WTC11 (cell line): ENCODE results near the gene LIG1. TPM values are rescaled to one million over a fixed set of nuclear protein-coding genes. Genes with fewer than 3 reads are reported as not detected.

Source experiments
- ATAC-seq: fragments of 200-7000 bp; cut with Tn5 transposase; 2 replicates; pipeline ENCODE4 v1.10.0; 2021; ENCODE audit warnings: mild to moderate bottlenecking, moderate library complexity
- CTCF ChIA-PET: fragments of 300-600 bp; sonication (Branson Sonifier 250); formaldehyde crosslinking; loops from one replicate; lab custom pipeline; 2021; ENCODE audit warnings: antibody characterized with exemption; lab: Charles Lee
- POLR2A ChIA-PET: fragments of 350-600 bp; sonication (Branson Sonifier 250); formaldehyde crosslinking; loops from one replicate; lab custom pipeline; 2021; ENCODE audit warnings: antibody characterized with exemption; lab: Charles Lee
- DNase-seq: peaks from one replicate; pipeline ENCODE4 v3.0.0; 2021; ENCODE audit warnings: low spot score
- H3K27ac Mint-ChIP-seq: 2 replicates; pipeline ENCODE4 v1.8.0; 2021; ENCODE audit warnings: mixed read lengths
- H3K27me3 Mint-ChIP-seq: 2 replicates; pipeline ENCODE4 v1.8.0; 2021; ENCODE audit warnings: low read depth, mild to moderate bottlenecking, moderate library complexity, mixed read lengths
- H3K36me3 Mint-ChIP-seq: 2 replicates; pipeline ENCODE4 v1.8.0; 2021; ENCODE audit warnings: mixed read lengths
- H3K4me1 Mint-ChIP-seq: 2 replicates; pipeline ENCODE4 v1.8.0; 2022; ENCODE audit warnings: mixed read lengths
- H3K4me3 Mint-ChIP-seq: 2 replicates; pipeline ENCODE4 v1.8.0; 2021; ENCODE audit warnings: mild to moderate bottlenecking, moderate library complexity, mixed read lengths
- H3K9me3 Mint-ChIP-seq: 2 replicates; pipeline ENCODE4 v1.8.0; 2021; ENCODE audit warnings: mixed read lengths
- AFF4 ChIP-seq: sonication (generic); formaldehyde crosslinking; IDR thresholded peaks from 2 replicates; pipeline ENCODE4 v1.8.1; 2023; ENCODE audit warnings: mild to moderate bottlenecking, missing genetic modification reagents, borderline replicate concordance
- CBFB ChIP-seq: sonication (generic); formaldehyde crosslinking; IDR thresholded peaks from 2 replicates; pipeline ENCODE4 v1.8.1; 2022; ENCODE audit warnings: mild to moderate bottlenecking, low read depth, missing genetic modification reagents
- E2F4 ChIP-seq: sonication (generic); formaldehyde crosslinking; IDR thresholded peaks from 2 replicates; pipeline ENCODE4 v1.8.1; 2022; ENCODE audit warnings: low read depth, mild to moderate bottlenecking, moderate library complexity, missing genetic modification reagents, borderline replicate concordance
- E2F5 ChIP-seq: sonication (generic); formaldehyde crosslinking; IDR thresholded peaks from 2 replicates; pipeline ENCODE4 v1.8.1; 2022; ENCODE audit warnings: mild to moderate bottlenecking, moderate library complexity, missing genetic modification reagents
- GABPB1 ChIP-seq: sonication (generic); formaldehyde crosslinking; IDR thresholded peaks from 2 replicates; pipeline ENCODE4 v1.8.1; 2023; ENCODE audit warnings: mild to moderate bottlenecking, missing genetic modification reagents
- NFATC4 ChIP-seq: fragments of 250-450 bp; sonication (Bioruptor Pico); IDR thresholded peaks from 2 replicates; pipeline ENCODE4 v1.9.0; 2021; ENCODE audit warnings: mild to moderate bottlenecking
- RELA ChIP-seq: sonication (generic); formaldehyde crosslinking; IDR thresholded peaks from 2 replicates; pipeline ENCODE4 v1.8.1; 2022; ENCODE audit warnings: missing genetic modification reagents, mild to moderate bottlenecking, borderline replicate concordance
- SMAD4 ChIP-seq: sonication (generic); formaldehyde crosslinking; IDR thresholded peaks from 2 replicates; pipeline ENCODE4 v1.8.0; 2022; ENCODE audit warnings: mild to moderate bottlenecking, missing genetic modification reagents
- SP1 ChIP-seq: sonication (generic); formaldehyde crosslinking; conservative IDR thresholded peaks from 2 replicates; pipeline ENCODE4 v1.8.1; 2022; ENCODE audit warnings: missing genetic modification reagents
- TCF7 ChIP-seq: sonication (generic); formaldehyde crosslinking; IDR thresholded peaks from 2 replicates; pipeline ENCODE4 v1.8.0; 2022; ENCODE audit warnings: mild to moderate bottlenecking, low read depth, missing genetic modification reagents, moderate library complexity
- ZBTB21 ChIP-seq: sonication (generic); formaldehyde crosslinking; IDR thresholded peaks from 2 replicates; pipeline ENCODE4 v1.8.1; 2023; ENCODE audit warnings: mild to moderate bottlenecking, missing genetic modification reagents, borderline replicate concordance
- ZNF138 ChIP-seq: sonication (generic); formaldehyde crosslinking; conservative IDR thresholded peaks from 2 replicates; pipeline ENCODE4 v1.8.1; 2022; ENCODE audit warnings: mild to moderate bottlenecking, moderate library complexity, missing genetic modification reagents
- ZNF232 ChIP-seq: sonication (generic); formaldehyde crosslinking; IDR thresholded peaks from 2 replicates; pipeline ENCODE4 v1.8.0; 2022; ENCODE audit warnings: mild to moderate bottlenecking, missing genetic modification reagents
- total RNA-seq: library from RNA; stranded (reverse); gene quantifications from 3 replicates; pipeline ENCODE4 v1.2.3, GENCODE V29; 2021
- TF ChIP-seq, protein P1 (sequence below): sonication (generic); formaldehyde crosslinking; IDR thresholded peaks from 2 replicates; pipeline ENCODE4 v1.8.1; 2022; ENCODE audit warnings: missing genetic modification reagents, borderline replicate concordance
- TF ChIP-seq, protein P2 (sequence below): sonication (generic); formaldehyde crosslinking; conservative IDR thresholded peaks from 2 replicates; pipeline ENCODE4 v1.8.1; 2022; ENCODE audit warnings: mild to moderate bottlenecking, missing genetic modification reagents
- TF ChIP-seq, protein P3 (sequence below): fragments of 250-450 bp; sonication (Bioruptor Pico); conservative IDR thresholded peaks from 2 replicates; pipeline ENCODE4 v1.9.0; 2021; ENCODE audit warnings: mild to moderate bottlenecking

LIG1 gene
- total RNA-seq, 1 experiment from 2014 or later: 119 TPM

DNA sequence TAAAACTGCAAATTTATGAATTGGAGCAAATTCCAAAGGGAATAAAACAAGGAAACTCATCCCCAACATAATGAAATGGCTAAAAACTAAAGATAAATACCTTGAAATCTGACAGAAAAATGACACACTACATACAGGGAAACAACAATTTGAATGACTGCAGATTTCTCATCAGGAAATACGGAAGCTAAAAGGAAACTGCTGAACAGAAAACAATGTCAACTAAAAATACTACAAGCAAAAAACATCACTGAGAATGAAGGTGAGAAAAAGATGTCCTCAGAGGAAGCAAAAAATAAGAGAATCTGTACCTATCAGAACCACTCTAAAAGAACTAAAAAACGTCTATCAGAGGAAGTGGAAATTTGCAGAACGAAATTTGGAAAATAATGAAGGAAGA, 39.9 kb upstream of the LIG1 start:
- H3K4me1 Mint-ChIP-seq: no peaks in the 10 kb centered on the region
- no peaks in the 10 kb centered on the region for H3K9me3 Mint-ChIP-seq
- ChIA-PET POLR2A (interaction anchor here (0.7 kb wide), 1 partner anchor 12 kb away, joined by 3 read pairs; no protein-coding TSS in a partner anchor), CTCF (interaction anchor here (2.3 kb wide), 1 partner anchor 20 kb away, joined by 7 read pairs; no protein-coding TSS in a partner anchor)
- no peaks in the 10 kb centered on the region; the same call in 1 of the 2 replicates for H3K27me3 Mint-ChIP-seq
- H3K36me3 Mint-ChIP-seq: no peaks in the 10 kb centered on the region
- no peak overlapping the region for H3K4me3 Mint-ChIP-seq
- TF ChIP-seq ZNF232 (no peak), TCF7 (CRISPR knock-in tag) (no peak), GABPB1 (CRISPR knock-in tag) (no peak), ZNF138 (CRISPR knock-in tag) (no peak), ZBTB21 (no peak)
- TF ChIP-seq, all 79 proteins: peak for 0
- ATAC-seq (no peak), DNase-seq (no peak)
- no peak overlapping the region for H3K27ac Mint-ChIP-seq

GRCh38 chr19:48206397-48207093, 36.4 kb upstream of the LIG1 start:
- Mint-ChIP-seq H3K27me3 (no peaks in the 10 kb centered on the region; the same call in 1 of the 2 replicates), H3K4me3 (no peak overlapping the region), H3K9me3 (no peaks in the 10 kb centered on the region), H3K36me3 (no peaks in the 10 kb centered on the region), H3K27ac (no peak overlapping the region), H3K4me1 (no peaks in the 10 kb centered on the region)
- DNase-seq (no peak), ATAC-seq (no peak)
- TF ChIP-seq AFF4 (CRISPR knock-in tag): no peak
- TF ChIP-seq, protein P1, sequence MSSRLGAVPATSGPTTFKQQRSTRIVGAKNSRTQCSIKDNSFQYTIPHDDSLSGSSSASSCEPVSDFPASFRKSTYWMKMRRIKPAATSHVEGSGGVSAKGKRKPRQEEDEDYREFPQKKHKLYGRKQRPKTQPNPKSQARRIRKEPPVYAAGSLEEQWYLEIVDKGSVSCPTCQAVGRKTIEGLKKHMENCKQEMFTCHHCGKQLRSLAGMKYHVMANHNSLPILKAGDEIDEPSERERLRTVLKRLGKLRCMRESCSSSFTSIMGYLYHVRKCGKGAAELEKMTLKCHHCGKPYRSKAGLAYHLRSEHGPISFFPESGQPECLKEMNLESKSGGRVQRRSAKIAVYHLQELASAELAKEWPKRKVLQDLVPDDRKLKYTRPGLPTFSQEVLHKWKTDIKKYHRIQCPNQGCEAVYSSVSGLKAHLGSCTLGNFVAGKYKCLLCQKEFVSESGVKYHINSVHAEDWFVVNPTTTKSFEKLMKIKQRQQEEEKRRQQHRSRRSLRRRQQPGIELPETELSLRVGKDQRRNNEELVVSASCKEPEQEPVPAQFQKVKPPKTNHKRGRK (CRISPR knock-in tag): no peak
- TF ChIP-seq CBFB (CRISPR knock-in tag): no peak
- TF ChIP-seq E2F4 (CRISPR knock-in tag): no peak
- TF ChIP-seq, protein P2, sequence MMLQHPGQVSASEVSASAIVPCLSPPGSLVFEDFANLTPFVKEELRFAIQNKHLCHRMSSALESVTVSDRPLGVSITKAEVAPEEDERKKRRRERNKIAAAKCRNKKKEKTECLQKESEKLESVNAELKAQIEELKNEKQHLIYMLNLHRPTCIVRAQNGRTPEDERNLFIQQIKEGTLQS (CRISPR knock-in tag): no peak
- no peak for TF ChIP-seq NFATC4 (CRISPR knock-in tag)
- ChIA-PET CTCF (interaction anchor here (1.3 to 4.0 kb wide), 2 partner anchors 10 to 54 kb away, joined by 5 to 20 read pairs; no protein-coding TSS in a partner anchor), POLR2A (no interaction called here)

- DNase-seq (peak; percentile 98), ATAC-seq (peak; percentile 98)
- Mint-ChIP-seq H3K9me3 (no peaks in the 10 kb centered on the region), H3K4me3 (no peak overlapping the region), H3K27ac (no peak overlapping the region), H3K27me3 (no peaks in the 10 kb centered on the region; the same call in 1 of the 2 replicates), H3K4me1 (no peaks in the 10 kb centered on the region), H3K36me3 (no peaks in the 10 kb centered on the region)
- POLR2A ChIA-PET: interaction anchor here (0.6 to 1.4 kb wide), 5 partner anchors 13 to 529 kb away, joined by 3 to 13 read pairs (median 5); partner anchors contain the start of genes LIG1, SYNGR4, TMEM143 and ZSWIM9
- CTCF ChIA-PET: interaction anchor here (0.6 to 4.7 kb wide), 24 partner anchors 10 to 286 kb away, joined by 3 to 57 read pairs (median 4); partner anchors contain the start of genes CARD8, LIG1, SYNGR4 and TMEM143
- no peak for TF ChIP-seq SMAD4
- TF ChIP-seq RELA: no peak
- TF ChIP-seq E2F5 (CRISPR knock-in tag): peak; percentile 99
- TF ChIP-seq E2F4 (CRISPR knock-in tag): peak; percentile 82; the same call in 1 of the 2 replicates
- TF ChIP-seq SP1: peak; percentile 59; the same call in 1 of the 2 replicates
- TF ChIP-seq, protein P3, sequence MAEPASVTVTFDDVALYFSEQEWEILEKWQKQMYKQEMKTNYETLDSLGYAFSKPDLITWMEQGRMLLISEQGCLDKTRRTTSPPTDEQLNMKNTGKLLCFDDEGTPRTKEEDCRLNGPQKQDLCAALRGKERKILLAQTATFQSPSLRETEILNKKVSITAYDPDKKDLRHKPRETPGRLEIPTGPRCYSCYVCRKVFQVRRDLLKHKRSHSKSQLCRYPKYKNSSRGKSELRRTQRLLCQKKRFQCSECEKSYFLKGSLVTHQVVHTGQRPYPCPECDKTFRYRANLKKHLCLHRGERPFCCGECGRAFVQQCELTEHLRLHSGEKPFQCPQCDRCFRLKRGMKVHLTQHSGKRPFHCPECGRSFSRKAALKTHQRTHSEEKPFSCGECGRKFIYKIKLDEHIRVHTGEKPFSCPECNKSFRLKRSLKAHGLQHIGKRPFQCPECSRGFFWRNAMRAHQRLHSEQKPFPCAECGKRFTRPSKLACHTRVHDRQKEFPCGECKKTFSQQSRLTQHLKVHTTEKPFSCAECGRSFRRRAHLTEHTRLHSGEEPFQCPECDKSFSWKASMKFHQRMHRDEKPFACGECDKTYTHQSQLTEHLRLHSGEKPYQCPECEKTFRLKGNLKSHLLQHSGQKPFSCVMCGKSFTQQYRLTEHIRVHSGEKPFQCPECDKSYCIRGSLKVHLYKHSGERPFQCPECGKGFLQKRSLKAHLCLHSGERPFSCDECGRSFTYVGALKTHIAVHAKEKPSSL: no peak
Observed at GRCh38 chr19:48203794-48204628, 33.9 kb upstream of the LIG1 start.
